Natural killer cell (primary cell): ENCODE measurements around the gene PROKR1. TPM values are rescaled to one million over a fixed set of nuclear protein-coding genes. Genes with fewer than 3 reads are reported as not detected.

Experiments
- ATAC-seq, 3 donors: fragments of 150-1000 bp in 2 of 3; fragments of 200-7000 bp in 1 of 3; cut with Tn5 transposase; 1 replicate in 1 of 3; 2 replicates in 2 of 3; pipeline ENCODE4 v1.10.0; 2021; ENCODE audit warnings: mild to moderate bottlenecking in 2 of 3, moderate library complexity in 2 of 3
- DNase-seq, 2 donors: peaks; one replicate each; pipeline versions ENCODE4 v3.0.0 to v3.0.0-alpha.2; 2013 to 2021; ENCODE audit warnings: mixed read lengths in 1 of 2
- H3K27ac ChIP-seq: one replicate; pipeline ENCODE4 v1.5.1; 2013; ENCODE audit warnings: mild to moderate bottlenecking, low read length
- H3K27me3 ChIP-seq: one replicate; pipeline ENCODE4 v1.6.1; 2013; ENCODE audit warnings: low read length; ENCODE audit not compliant: control insufficient read depth, insufficient read depth
- H3K36me3 ChIP-seq: one replicate; pipeline ENCODE4 v1.6.1; 2013; ENCODE audit warnings: low read length; ENCODE audit not compliant: control insufficient read depth, insufficient read depth
- H3K4me1 ChIP-seq: one replicate; pipeline ENCODE4 v1.6.1; 2013; ENCODE audit warnings: low read length; ENCODE audit not compliant: control insufficient read depth, insufficient read depth
- H3K4me3 ChIP-seq: one replicate; pipeline ENCODE4 v1.5.1; 2013; ENCODE audit warnings: low read length
- H3K9me3 ChIP-seq: one replicate; pipeline ENCODE4 v1.6.1; 2013; ENCODE audit warnings: low read length; ENCODE audit not compliant: control insufficient read depth, insufficient read depth
- H3K27ac Mint-ChIP-seq, 2 donors: one replicate each; pipeline ENCODE4 v1.8.0; 2022; ENCODE audit warnings: mild to moderate bottlenecking in 2 of 2, mixed read lengths in 2 of 2, moderate library complexity in 1 of 2
- H3K27me3 Mint-ChIP-seq, 2 donors: one replicate each; pipeline ENCODE4 v1.8.0; 2022; ENCODE audit warnings: low read depth in 2 of 2, mixed read lengths in 2 of 2
- H3K36me3 Mint-ChIP-seq: one replicate; pipeline ENCODE4 v1.8.0; 2022; ENCODE audit warnings: mixed read lengths
- H3K4me1 Mint-ChIP-seq, 2 donors: one replicate each; pipeline ENCODE4 v1.8.0; 2022; ENCODE audit warnings: mixed read lengths in 2 of 2
- H3K4me3 Mint-ChIP-seq: one replicate; pipeline ENCODE4 v1.8.0; 2022; ENCODE audit warnings: mild to moderate bottlenecking, moderate library complexity, mixed read lengths
- H3K9me3 Mint-ChIP-seq, 2 donors: one replicate each; pipeline ENCODE4 v1.8.0; 2022; ENCODE audit warnings: mixed read lengths in 2 of 2
- WGBS: methylation state at CpG from one replicate; pipeline ENCODE4 v1.1.7; 2013; ENCODE audit warnings: missing lambda C conversion rate; ENCODE audit not compliant: insufficient coverage; 5-methylcytosine and 5-hydroxymethylcytosine counted together
- intact Hi-C: fragments of 100-400 bp; cut with micrococcal nuclease; formaldehyde crosslinking; loops from one replicate; pipeline ENCODE4 v1.14.2; 2022
- total RNA-seq, 4 donors: library from RNA; stranded (reverse); fragments of 120-200 nt in 1 of 4; gene quantifications; one replicate each; pipeline versions ENCODE4 v1.2.3 to v1.2.4, GENCODE V29; 2013 to 2022
- TF ChIP-seq, protein P1 (sequence below): fragments of 200-600 bp; IDR thresholded peaks from one replicate; pipeline ENCODE4 v1.8.0; 2022; ENCODE audit warnings: antibody characterized with exemption

The PROKR1 gene
- total RNA-seq, 3 donors from 2014 or later (not counting 1 experiment from before 2014, with no cell fraction given), result not detected

DNA sequence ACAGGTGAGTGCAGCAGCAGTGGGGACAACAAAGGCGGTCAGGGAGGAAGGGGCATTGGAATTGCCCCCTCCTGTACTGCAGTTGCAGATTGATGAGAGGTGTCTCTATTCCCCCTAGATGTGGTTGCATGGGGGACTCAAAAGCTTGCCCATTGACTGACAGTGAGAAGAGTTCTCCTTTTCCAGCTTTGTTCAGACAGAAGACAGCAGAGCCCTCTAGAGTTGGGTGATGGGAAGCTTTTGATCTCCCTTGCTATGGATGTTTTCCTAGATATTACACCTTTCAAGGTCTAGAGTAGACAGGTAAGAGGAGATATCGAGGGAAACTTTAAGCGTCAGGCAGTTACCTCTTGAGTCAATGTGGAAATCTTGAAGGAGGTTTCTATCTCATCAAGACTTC lies 2.9 kb downstream of the PROKR1 start:
- intact Hi-C loops, result no loop called here
- H3K9me3 ChIP-seq, result no peaks in the 10 kb centered on the region
- H3K27ac Mint-ChIP-seq, result no peak overlapping the region
- ATAC-seq, result no peak
- DNase-seq, result no peak
- H3K36me3 Mint-ChIP-seq, result no peaks in the 10 kb centered on the region
- peaks cover 31% of the 10 kb centered on the region for H3K27me3 ChIP-seq
- H3K4me1 Mint-ChIP-seq, result peaks cover 0 to 17% of the 10 kb centered on the region in 2 donors
- no peak overlapping the region for H3K4me3 ChIP-seq
- H3K27ac ChIP-seq, result no peak overlapping the region
- H3K9me3 Mint-ChIP-seq, result no peaks in the 10 kb centered on the region
- peaks cover 9% of the 10 kb centered on the region for H3K4me1 ChIP-seq
- H3K4me3 Mint-ChIP-seq, result no peak overlapping the region
- 100% methylated on average over 1 of the region's 3 CpGs for WGBS
- H3K27me3 Mint-ChIP-seq, result peaks cover 48 to 69% of the 10 kb centered on the region in 2 donors
- H3K36me3 ChIP-seq, result no peaks in the 10 kb centered on the region
- TF ChIP-seq, protein P1, sequence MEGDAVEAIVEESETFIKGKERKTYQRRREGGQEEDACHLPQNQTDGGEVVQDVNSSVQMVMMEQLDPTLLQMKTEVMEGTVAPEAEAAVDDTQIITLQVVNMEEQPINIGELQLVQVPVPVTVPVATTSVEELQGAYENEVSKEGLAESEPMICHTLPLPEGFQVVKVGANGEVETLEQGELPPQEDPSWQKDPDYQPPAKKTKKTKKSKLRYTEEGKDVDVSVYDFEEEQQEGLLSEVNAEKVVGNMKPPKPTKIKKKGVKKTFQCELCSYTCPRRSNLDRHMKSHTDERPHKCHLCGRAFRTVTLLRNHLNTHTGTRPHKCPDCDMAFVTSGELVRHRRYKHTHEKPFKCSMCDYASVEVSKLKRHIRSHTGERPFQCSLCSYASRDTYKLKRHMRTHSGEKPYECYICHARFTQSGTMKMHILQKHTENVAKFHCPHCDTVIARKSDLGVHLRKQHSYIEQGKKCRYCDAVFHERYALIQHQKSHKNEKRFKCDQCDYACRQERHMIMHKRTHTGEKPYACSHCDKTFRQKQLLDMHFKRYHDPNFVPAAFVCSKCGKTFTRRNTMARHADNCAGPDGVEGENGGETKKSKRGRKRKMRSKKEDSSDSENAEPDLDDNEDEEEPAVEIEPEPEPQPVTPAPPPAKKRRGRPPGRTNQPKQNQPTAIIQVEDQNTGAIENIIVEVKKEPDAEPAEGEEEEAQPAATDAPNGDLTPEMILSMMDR, result no peak

DNA sequence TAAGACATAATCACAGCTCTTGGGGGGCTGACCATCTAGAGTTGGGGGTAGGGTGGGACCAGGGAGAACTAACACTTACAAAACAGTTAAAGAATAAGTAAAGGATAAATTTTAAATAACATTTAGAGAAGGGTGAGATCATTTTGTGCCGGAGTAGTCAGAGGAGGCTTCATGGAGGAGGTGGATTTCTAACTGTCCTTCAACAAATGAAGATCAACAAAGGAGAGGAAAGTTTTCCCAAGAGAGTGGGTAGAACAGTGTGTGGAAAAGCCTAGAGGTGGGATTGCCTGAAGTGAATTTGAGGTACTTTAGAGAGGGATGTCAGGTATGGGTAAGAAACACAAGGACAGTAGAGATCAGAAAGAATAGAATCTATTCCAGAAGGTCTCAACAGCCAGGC lies 7.3 kb downstream of the PROKR1 start:
- Mint-ChIP-seq H3K27me3 (peaks cover 29 to 57% of the 10 kb centered on the region in 2 donors), H3K27ac (no peak overlapping the region)

DNA sequence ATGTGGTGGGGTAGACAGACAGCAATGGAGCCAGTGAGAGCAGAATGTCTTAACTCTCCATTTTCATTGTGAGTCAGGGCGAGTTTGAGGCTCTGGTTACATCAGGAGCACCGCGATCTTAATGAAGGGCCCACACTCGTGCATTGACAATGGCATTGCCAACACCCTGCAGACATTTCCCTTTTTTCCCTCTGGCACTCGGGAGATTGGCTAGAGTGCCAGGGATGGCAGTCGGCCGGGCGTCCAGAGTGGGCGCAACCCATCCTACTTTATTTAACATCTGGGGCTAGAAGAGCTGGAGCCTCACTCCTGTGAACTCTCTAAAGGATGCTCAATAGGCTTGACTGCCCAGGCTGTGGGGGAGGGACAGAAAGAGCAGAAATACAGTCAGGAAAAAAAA lies 9.7 kb downstream of the PROKR1 start:
- peaks cover 16 to 40% of the 10 kb centered on the region in 2 donors for H3K4me1 Mint-ChIP-seq
- ATAC-seq (no peak), DNase-seq (no peak)
- no peaks in the 10 kb centered on the region for H3K36me3 ChIP-seq
- intact Hi-C loops, result no loop called here
- WGBS, result 87% methylated on average over 9 of the region's 9 CpGs
- H3K27ac Mint-ChIP-seq, result peak overlapping the region; percentile 16 to 73
- H3K27me3 ChIP-seq, result no peaks in the 10 kb centered on the region
- no peaks in the 10 kb centered on the region for H3K9me3 ChIP-seq
- no peaks in the 10 kb centered on the region for H3K9me3 Mint-ChIP-seq
- no peak overlapping the region for H3K27ac ChIP-seq
- peak overlapping the region; percentile 75 for H3K4me3 Mint-ChIP-seq
- H3K4me3 ChIP-seq, result no peak overlapping the region
- H3K4me1 ChIP-seq, result peaks cover 21% of the 10 kb centered on the region
- no peaks in the 10 kb centered on the region for H3K36me3 Mint-ChIP-seq
- TF ChIP-seq, protein P1, result no peak
- peaks cover 25 to 40% of the 10 kb centered on the region in 2 donors for H3K27me3 Mint-ChIP-seq

More for the DNA sequence above, 7.3 kb downstream of the PROKR1 start:
- Histone ChIP-seq H3K27me3 (peaks cover 4% of the 10 kb centered on the region), H3K4me3 (no peak overlapping the region), H3K4me1 (peaks cover 21% of the 10 kb centered on the region), H3K36me3 (no peaks in the 10 kb centered on the region), H3K9me3 (no peaks in the 10 kb centered on the region), H3K27ac (no peak overlapping the region)
- TF ChIP-seq, protein P1, result no peak
- DNase-seq (no peak), ATAC-seq (no peak)
- H3K9me3 Mint-ChIP-seq, result no peaks in the 10 kb centered on the region
- H3K4me1 Mint-ChIP-seq, result peaks cover 16 to 45% of the 10 kb centered on the region in 2 donors
- H3K36me3 Mint-ChIP-seq, result no peaks in the 10 kb centered on the region
- no peak overlapping the region for H3K4me3 Mint-ChIP-seq
- intact Hi-C loops, result no loop called here
- 100% methylated on average over 1 of the region's 1 CpG for WGBS

DNA sequence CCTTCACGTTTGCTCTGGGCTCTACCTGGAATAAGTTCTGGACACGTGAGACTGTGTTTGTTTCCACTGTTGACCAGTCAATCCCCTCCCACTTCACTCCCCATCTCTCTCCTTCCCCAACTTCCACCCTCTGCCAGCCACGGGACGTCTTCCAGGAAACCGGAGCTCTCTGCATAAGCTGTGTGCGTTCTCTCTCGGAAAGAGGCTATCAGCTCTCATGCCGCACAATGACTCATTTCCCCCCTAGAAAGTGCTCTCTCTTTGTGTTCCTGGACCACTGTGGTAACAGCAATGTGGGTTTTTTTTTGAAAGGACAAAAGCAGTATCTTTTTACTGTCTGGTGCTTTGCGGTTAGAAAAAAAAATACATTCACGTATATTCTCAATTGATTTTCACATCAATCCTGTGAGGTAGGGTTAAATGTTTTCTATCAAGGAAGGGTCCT lies 10.2 kb downstream of the PROKR1 start:
- H3K4me1 Mint-ChIP-seq, result peaks cover 16 to 39% of the 10 kb centered on the region in 2 donors
- DNase-seq (peak in 1 of 2 donors; percentile 49), ATAC-seq (peak; percentile 72 to 93 (median 92))
- intact Hi-C loops, result no loop called here
- H3K9me3 Mint-ChIP-seq, result no peaks in the 10 kb centered on the region
- TF ChIP-seq, protein P1, result no peak
- H3K36me3 Mint-ChIP-seq, result no peaks in the 10 kb centered on the region
- no peaks in the 10 kb centered on the region for H3K9me3 ChIP-seq
- no peak overlapping the region for H3K4me3 ChIP-seq
- WGBS, result 1% methylated on average over 8 of the region's 10 CpGs
- no peak overlapping the region for H3K27ac ChIP-seq
- H3K4me3 Mint-ChIP-seq, result peak overlapping the region; percentile 75
- H3K4me1 ChIP-seq, result peaks cover 21% of the 10 kb centered on the region
- H3K27me3 ChIP-seq, result no peaks in the 10 kb centered on the region
- H3K27me3 Mint-ChIP-seq, result peaks cover 27 to 40% of the 10 kb centered on the region in 2 donors
- no peaks in the 10 kb centered on the region for H3K36me3 ChIP-seq
- peak overlapping the region; percentile 16 to 73 for H3K27ac Mint-ChIP-seq
